OCI-LY7 (cell line): ENCODE data around the gene PLAC1.

Experiments
- EZH2phosphoT487 ChIP-seq: fragments of 200-600 bp; sonication (generic); IDR thresholded peaks from 2 replicates; pipeline ENCODE4 v1.6.1; 2018; ENCODE audit warnings: low read depth, borderline replicate concordance, mild to moderate bottlenecking, mixed run types, antibody characterized with exemption, low read length, moderate library complexity, mixed read lengths
- TF ChIP-seq, protein P1 (sequence below): fragments of 200-600 bp; sonication (generic); conservative IDR thresholded peaks from 2 replicates; pipeline ENCODE4 v1.5.1; 2014; ENCODE audit warnings: mild to moderate bottlenecking, antibody characterized with exemption, low read length, moderate library complexity, mixed read lengths

DNA sequence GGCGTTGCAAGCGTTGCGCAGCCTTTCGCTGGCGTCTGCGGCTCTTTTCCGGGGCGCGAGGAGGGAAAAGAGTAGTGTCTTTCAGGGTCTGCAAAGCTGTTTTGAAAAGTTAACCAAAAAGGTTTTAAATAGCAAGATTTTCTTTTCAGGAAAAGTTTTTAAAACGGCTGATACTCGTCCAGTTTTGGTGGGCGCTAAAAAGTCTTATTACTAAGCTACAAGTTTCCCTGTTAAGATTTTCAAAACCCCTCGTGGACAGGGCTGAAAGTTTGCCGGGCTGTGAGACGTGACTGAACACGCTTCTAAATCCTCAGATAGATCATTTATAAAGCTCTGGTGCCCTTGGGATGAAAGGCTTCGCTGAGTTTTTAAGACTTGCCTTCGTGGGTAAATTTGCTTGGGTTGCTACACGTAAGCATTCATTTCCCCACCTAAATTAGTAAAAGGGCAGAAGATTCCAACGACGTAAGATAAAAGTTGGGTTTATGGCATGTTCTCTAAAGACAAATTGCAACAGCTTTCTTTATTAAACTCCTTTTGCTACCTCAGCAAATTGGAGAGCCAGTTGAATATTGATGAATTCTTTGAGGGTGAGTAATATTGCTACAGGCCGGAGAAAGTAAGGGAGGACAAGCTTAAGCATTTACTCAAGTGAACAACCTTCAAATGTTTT, 106.8 kb downstream of the PLAC1 start:
- TF ChIP-seq, protein P1, sequence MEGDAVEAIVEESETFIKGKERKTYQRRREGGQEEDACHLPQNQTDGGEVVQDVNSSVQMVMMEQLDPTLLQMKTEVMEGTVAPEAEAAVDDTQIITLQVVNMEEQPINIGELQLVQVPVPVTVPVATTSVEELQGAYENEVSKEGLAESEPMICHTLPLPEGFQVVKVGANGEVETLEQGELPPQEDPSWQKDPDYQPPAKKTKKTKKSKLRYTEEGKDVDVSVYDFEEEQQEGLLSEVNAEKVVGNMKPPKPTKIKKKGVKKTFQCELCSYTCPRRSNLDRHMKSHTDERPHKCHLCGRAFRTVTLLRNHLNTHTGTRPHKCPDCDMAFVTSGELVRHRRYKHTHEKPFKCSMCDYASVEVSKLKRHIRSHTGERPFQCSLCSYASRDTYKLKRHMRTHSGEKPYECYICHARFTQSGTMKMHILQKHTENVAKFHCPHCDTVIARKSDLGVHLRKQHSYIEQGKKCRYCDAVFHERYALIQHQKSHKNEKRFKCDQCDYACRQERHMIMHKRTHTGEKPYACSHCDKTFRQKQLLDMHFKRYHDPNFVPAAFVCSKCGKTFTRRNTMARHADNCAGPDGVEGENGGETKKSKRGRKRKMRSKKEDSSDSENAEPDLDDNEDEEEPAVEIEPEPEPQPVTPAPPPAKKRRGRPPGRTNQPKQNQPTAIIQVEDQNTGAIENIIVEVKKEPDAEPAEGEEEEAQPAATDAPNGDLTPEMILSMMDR: no peak
- no peak for TF ChIP-seq EZH2phosphoT487
